GM19239 (cell line): ENCODE measurements around the gene GNG7.
A peak's percentile ranks its signal among the peaks of the same experiment; 100 is the strongest.
"Not testable (repeated sequence)": the region's sequence is repeated elsewhere in the genome, so short reads cannot be mapped to it uniquely, and the experiment has no call there.

ENCODE experiments used
- DNase-seq: peaks from one replicate; pipeline ENCODE4 v3.0.0; 2011; ENCODE audit warnings: low spot score; ENCODE audit not compliant: insufficient read length
- FAIRE-seq: peaks from 2 replicates; lab custom pipeline; 2011; peaks lifted over from hg19 to GRCh38; lab: Jason Lieb, UNC

GNG7 gene

DNA sequence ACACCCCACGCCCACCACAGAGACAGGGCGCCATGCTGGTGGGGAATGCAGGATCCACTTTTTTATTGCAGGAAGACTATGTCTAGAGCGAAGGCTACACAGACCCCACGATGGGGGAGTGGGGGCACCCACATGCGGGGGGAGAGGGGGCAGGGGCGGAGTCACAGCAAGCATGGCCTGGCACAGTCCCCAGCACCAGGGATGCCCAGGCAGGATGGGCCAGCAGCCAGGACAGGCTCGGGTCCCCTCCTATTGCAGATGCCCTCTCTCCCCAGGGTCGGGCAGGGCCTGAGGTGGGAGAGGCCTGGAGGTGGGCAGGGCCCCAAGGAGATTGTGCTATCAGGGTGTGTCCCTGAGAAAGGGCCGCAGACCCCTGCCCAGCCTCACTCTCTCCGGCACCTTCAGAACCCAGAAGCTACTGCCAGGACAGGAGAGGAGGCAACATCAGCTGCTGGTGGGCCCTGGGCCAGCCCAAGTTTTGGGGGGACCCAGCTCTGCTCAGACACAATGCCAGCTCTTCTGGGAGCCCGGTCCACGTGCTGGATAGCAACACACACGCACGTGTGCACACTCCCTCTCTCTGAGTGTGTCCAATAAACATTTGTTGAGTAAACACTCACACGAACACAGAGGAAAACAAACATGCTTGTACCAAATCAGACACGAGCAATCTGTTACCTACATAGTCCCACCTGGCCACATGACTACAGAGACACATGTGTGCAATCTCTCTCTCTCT, 12.2 kb upstream of the GNG7 start:
- no peak for DNase-seq
- FAIRE-seq = no peak

GRCh38 chr19:2714102-2714501, 11.6 kb upstream of the GNG7 start:
- not testable (repeated sequence) for DNase-seq, FAIRE-seq

DNA sequence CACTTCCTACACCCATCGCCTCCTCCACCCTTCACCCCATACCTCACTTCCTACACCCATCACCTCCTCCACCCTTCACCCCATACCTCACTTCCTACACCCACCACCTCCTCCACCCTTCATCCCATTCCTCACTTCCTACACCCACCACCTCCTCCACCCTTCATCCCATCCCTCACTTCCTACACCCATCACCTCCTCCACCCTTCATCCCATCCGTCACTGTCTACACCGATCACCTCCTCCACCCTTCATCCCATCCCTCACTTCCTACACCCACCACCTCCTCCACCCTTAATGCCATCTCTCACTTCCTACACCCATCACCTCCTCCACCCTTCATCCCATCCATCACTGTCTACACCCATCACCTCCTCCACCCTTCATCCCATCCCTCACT, 10.7 kb upstream of the GNG7 start:
- not testable (repeated sequence) for FAIRE-seq, DNase-seq

DNA sequence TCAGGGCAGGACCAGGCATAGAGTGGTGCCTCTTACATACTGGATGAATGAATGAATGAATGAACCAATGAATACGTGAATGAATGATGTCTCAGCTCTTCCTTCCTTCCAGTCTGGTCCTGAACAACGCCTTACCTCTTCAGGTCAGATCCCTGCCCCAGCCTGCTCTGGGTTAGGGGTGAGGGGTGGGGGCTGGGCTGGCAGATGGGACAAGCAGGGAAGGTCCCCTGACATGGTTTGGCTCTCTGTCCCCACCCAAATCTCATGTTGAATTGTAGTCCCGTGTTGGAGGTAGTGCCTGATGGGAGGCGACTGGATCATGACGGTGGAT, 9.3 kb upstream of the GNG7 start:
- no peak for FAIRE-seq
- no peak for DNase-seq

- DNase-seq (no peak), FAIRE-seq (peak; percentile 73)
Observed at GRCh38 chr19:2711172-2711874, 8.8 kb upstream of the GNG7 start.

DNA sequence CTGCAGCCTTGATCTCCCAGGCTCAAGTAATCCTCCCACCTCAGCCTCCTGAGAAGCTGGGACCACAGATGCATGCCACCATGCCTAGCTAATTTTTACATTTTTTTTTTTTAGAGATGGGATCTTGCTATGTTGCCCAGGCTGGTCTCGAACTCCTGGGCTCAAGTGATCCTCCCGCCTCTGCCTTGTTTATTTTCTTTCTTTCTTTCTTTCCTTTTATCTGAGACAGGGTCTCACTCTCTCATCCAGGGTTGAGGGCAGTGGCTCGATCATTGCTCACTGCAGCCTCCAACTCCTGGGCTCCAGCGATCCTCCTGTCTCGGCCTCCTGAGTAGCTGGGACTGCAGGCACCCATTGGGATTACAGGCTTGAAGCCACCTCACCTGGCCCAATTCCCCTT, 3.8 kb upstream of the GNG7 start:
- DNase-seq (no peak), FAIRE-seq (no peak)

GRCh38 chr19:2703691-2704216, 1.3 kb upstream of the GNG7 start:
- FAIRE-seq = no peak
- DNase-seq = no peak

GRCh38 chr19:2703077-2703437, 563 bp upstream of the GNG7 start:
- FAIRE-seq (no peak), DNase-seq (no peak)

- no peak for FAIRE-seq
Observed at GRCh38 chr19:2701361-2702169, 929 bp downstream of the GNG7 start.

DNA sequence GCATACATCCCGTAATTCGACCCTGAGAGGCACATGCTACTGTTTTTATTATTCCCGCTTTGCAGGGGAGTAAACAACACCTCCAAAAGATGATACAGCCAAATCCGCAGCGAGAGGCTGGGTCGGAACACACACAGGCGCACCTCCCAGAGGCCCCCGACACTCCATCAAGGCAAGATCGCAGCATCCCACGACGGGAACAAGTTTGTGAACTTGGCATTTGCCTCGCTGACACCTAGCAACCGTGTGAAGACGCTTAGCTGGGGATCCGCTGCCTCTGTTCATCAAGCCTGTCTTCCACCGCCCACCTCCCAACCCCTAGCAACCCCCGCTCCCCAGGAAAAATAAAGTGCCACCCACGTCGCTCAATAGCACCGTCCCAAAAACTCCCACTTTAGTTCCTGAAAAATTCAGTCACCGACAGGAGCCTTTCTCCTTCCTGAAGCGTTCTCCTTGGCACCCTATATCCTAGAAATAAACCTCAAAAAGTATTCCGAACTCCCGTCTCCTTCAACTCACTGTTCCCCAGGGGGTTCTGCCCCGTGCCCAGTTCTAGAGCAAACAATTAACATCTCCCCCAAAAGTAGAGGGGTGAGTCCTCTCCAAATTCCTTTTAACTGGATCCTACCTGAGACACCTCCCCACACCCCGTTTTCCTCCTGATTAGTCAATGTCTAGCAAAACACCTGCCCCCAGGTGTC, 1.7 kb downstream of the GNG7 start:
- FAIRE-seq = no peak
- DNase-seq = no peak

More at GRCh38 chr19:2701361-2702169, 929 bp downstream of the GNG7 start:
- DNase-seq = no peak

DNA sequence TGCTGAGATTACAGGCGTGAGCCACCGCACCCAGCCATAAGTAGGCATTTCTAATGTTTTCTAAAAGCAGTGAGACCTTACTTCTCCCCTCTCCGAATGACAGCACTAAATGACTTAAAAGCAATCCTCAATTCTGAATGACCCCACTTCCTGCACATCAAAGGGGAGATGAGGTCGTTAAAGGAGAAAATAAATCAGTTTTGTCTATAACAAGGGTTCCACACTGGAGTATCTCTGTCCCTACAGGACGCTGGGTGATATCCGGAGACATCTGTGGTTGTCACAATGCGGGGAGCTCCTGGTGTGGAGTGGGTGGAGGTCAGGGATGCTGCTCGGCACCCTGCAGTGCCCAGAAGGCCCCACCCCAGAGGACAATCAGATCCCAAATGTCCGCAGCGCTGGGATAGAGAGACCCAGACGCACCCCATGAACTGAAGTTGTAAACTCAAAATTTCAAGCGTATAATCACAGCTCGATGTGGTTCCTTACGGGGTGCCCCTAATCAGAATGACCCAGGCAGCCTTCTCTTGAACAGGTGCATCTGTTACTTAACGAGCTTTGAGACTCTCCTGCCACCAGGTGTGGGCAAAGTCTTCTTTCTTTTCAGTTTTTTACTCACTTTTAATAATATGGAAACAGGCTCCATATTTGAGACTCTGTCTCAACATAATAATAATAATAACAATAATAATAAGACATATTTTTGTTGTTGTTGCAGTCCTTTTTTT, 2.9 kb downstream of the GNG7 start:
- DNase-seq = no peak
- FAIRE-seq = no peak

- no peak for DNase-seq
- no peak for FAIRE-seq
Observed at GRCh38 chr19:2694196-2694595, 8.3 kb downstream of the GNG7 start.

GRCh38 chr19:2693492-2694160, 8.9 kb downstream of the GNG7 start:
- no peak for FAIRE-seq
- no peak for DNase-seq

DNA sequence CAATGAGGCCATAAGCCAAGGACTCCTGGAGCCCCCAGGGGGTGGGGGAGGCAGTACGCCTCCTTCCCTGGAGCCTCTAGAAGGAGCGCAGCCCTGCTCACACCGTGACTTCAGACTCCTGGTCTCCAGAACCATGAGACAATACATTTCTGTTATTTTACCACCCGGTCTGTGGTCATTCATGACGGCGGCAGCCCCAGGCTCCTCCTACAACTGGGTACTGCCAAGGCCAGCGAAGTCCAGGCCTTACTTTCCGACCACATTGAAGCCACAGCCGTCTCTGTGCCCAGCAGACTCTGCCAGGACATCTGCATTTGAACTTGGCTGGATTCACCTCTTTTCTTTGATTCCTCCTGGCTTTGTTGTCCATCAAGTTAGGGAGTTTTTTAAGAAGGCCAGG, 10.5 kb downstream of the GNG7 start:
- FAIRE-seq (no peak), DNase-seq (no peak)

DNA sequence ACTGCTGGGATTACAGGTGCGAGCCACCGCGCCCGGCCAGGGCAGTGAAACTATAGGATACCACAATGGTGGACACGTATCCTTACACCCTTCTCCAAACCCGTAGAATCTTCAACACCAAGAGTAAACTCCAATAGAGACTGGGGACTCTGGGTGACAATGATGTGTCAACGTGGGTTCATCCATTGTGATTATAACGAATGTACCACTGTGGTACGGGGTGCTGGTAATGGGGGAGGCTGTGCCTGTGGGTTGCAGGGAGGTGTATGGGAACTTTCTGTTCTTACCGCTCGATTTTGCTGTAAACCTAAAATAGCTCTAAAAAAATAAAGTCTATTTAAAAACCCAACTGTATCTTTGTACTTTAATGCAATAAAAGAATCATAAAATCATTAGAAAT, 11.6 kb downstream of the GNG7 start:
- DNase-seq = no peak
- FAIRE-seq = no peak

- FAIRE-seq = no peak
- DNase-seq = no peak
Observed at GRCh38 chr19:2686360-2686759, 16.1 kb downstream of the GNG7 start.

DNA sequence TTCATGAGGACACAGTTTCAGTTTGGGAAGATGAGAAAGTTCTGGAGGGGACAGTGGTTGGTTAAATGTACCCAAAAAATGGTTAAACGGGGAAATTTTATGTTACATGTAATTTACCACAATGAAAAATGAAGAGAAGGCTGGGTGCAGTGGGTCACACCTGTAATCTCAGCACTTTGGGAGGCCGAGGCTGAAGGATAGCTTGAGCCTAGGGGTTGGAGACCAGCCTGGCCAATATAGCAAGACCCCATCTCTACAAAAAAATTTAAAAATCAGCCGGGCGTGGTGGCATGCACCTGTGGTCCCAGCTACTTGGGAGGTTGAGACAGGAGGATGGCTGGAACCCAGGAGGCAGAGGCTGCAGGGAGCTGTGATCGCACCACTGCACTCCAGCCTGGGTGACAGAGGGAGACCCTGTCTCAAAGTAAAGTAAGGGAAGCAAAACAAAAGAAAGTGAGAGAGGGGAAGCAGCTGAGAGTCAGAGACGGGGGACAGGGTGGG, 17.2 kb downstream of the GNG7 start:
- DNase-seq (no peak), FAIRE-seq (no peak)

GRCh38 chr19:2683430-2684003, 19.0 kb downstream of the GNG7 start:
- DNase-seq (no peak), FAIRE-seq (no peak)

DNA sequence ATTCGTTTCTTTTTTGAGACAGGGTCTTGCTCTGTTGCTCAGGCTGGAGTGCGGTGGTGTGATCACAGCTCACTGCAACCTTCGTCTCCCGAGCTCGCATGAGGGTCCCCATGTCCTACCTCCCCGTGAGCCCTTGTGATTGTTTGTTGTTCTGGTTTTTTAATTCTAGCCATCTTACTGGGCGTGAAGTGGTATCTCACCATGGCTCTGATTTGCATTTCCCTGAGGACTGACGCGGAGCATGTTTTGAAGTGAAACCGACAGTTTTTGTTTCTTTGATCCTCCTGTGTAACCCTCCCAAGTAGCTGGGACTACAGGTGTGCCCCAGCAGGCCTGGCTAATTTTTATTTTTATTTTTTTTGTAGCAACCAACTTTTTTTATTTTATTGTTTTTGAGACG, 21.7 kb downstream of the GNG7 start:
- peak; percentile 50 for DNase-seq
- FAIRE-seq = peak; percentile 92
